Liver (tissue), 9 donors: Measurements from ENCODE around the gene SNCAIP. TPM values are rescaled to one million over a fixed set of nuclear protein-coding genes. Genes with fewer than 3 reads are reported as not detected.

ENCODE experiments used
- DNase-seq: peaks from one replicate; pipeline ENCODE4 v3.0.0-alpha.2; 2017; ENCODE audit warnings: low spot score
- H3K27ac ChIP-seq, 2 donors: one replicate each; pipeline ENCODE4 v1.7.0; 2013; ENCODE audit warnings: inconsistent platforms in 2 of 2, low read length in 2 of 2, control low read depth in 1 of 2, low read depth in 1 of 2, mild to moderate bottlenecking in 1 of 2
- H3K27me3 ChIP-seq, 4 donors: one replicate each; pipeline versions ENCODE4 v1.6.1 to v1.7.0; 2013; ENCODE audit warnings: low read length in 3 of 4, inconsistent platforms in 1 of 4, mild to moderate bottlenecking in 1 of 4, moderate library complexity in 1 of 4; ENCODE audit not compliant: control insufficient read depth in 4 of 4, insufficient read depth in 4 of 4
- H3K36me3 ChIP-seq, 4 donors: one replicate each; pipeline versions ENCODE4 v1.6.1 to v1.7.0; 2013; ENCODE audit warnings: low read length in 3 of 4, mild to moderate bottlenecking in 3 of 4, low read depth in 1 of 4, moderate library complexity in 1 of 4; ENCODE audit not compliant: control insufficient read depth in 4 of 4, insufficient read depth in 3 of 4
- H3K4me1 ChIP-seq, 4 donors: one replicate each; pipeline versions ENCODE4 v1.6.1 to v1.7.0; 2013; ENCODE audit warnings: low read length in 3 of 4, mild to moderate bottlenecking in 3 of 4, moderate library complexity in 1 of 4; ENCODE audit not compliant: control insufficient read depth in 4 of 4, insufficient read depth in 4 of 4
- H3K4me3 ChIP-seq, 3 donors: one replicate each; pipeline versions ENCODE4 v1.6.1 to v1.7.0; 2013; ENCODE audit warnings: low read length in 3 of 3, control low read depth in 1 of 3, low read depth in 1 of 3, mild to moderate bottlenecking in 1 of 3
- H3K9ac ChIP-seq, 2 donors: one replicate each; pipeline ENCODE4 v1.7.0; 2013; ENCODE audit warnings: low read length in 2 of 2, mild to moderate bottlenecking in 2 of 2, moderate library complexity in 2 of 2, control low read depth in 1 of 2, low read depth in 1 of 2
- H3K9me3 ChIP-seq, 4 donors: one replicate each; pipeline versions ENCODE4 v1.6.1 to v1.7.0; 2013; ENCODE audit warnings: low read length in 3 of 4; ENCODE audit not compliant: control insufficient read depth in 4 of 4
- EGR1 ChIP-seq, 2 donors: IDR thresholded peaks; 2 replicates each; pipeline ENCODE4 v1.6.1; 2016 to 2018; ENCODE audit warnings: antibody characterized with exemption in 2 of 2, low read depth in 2 of 2
- FOXA1 ChIP-seq: IDR thresholded peaks from 2 replicates; pipeline ENCODE4 v1.6.1; 2016; ENCODE audit warnings: antibody characterized with exemption
- FOXA2 ChIP-seq: IDR thresholded peaks from 2 replicates; pipeline ENCODE4 v1.6.1; 2016; ENCODE audit warnings: antibody characterized with exemption
- GABPA ChIP-seq, 2 donors: IDR thresholded peaks in 1 of 2; conservative IDR thresholded peaks in 1 of 2; 2 replicates each; pipeline ENCODE4 v1.6.1; 2016; ENCODE audit warnings: antibody characterized with exemption in 2 of 2, mild to moderate bottlenecking in 1 of 2, moderate library complexity in 1 of 2
- HNF4A ChIP-seq, 2 donors: conservative IDR thresholded peaks; 2 replicates each; pipeline ENCODE4 v1.6.1; 2016; ENCODE audit warnings: antibody characterized with exemption in 2 of 2, mild to moderate bottlenecking in 2 of 2
- HNF4G ChIP-seq: IDR thresholded peaks from 2 replicates; pipeline ENCODE4 v1.6.1; 2016; ENCODE audit warnings: antibody characterized with exemption
- JUND ChIP-seq, 2 donors: IDR thresholded peaks; 2 replicates each; pipeline ENCODE4 v1.6.1; 2016; ENCODE audit warnings: antibody characterized with exemption in 2 of 2
- MAX ChIP-seq: IDR thresholded peaks from 2 replicates; pipeline ENCODE4 v1.6.1; 2016; ENCODE audit warnings: antibody characterized with exemption
- NR2F2 ChIP-seq: IDR thresholded peaks from 2 replicates; pipeline ENCODE4 v1.6.1; 2016; ENCODE audit warnings: antibody characterized with exemption
- RAD21 ChIP-seq, 2 donors: IDR thresholded peaks; 2 replicates each; pipeline ENCODE4 v1.6.1; 2016; ENCODE audit warnings: antibody characterized with exemption in 2 of 2, mild to moderate bottlenecking in 2 of 2
- RXRA ChIP-seq, 2 donors: IDR thresholded peaks; 2 replicates each; pipeline ENCODE4 v1.6.1; 2017 to 2018; ENCODE audit warnings: antibody characterized with exemption in 2 of 2, mild to moderate bottlenecking in 1 of 2
- SP1 ChIP-seq: IDR thresholded peaks from 2 replicates; pipeline ENCODE4 v1.6.1; 2018; ENCODE audit warnings: antibody characterized with exemption, mild to moderate bottlenecking
- TAF1 ChIP-seq: conservative IDR thresholded peaks from 2 replicates; pipeline ENCODE4 v1.6.1; 2016; ENCODE audit warnings: antibody characterized with exemption, mild to moderate bottlenecking
- YY1 ChIP-seq: IDR thresholded peaks from 2 replicates; pipeline ENCODE4 v1.6.1; 2016; ENCODE audit warnings: antibody characterized with exemption, mild to moderate bottlenecking
- ZBTB33 ChIP-seq: IDR thresholded peaks from 2 replicates; pipeline ENCODE4 v1.6.1; 2016; ENCODE audit warnings: antibody characterized with exemption
- WGBS: extraction: QIAGEN DNeasy Blood & Tissue Kit; methylation state at CpG from one replicate; pipeline ENCODE4 v1.1.7; 2013; 5-methylcytosine and 5-hydroxymethylcytosine counted together
- polyA plus RNA-seq, 2 donors: library from polyadenylated mRNA; stranded (reverse) in 1 of 2; unstranded in 1 of 2; fragments of 200-250 nt in 1 of 2; fragments of >200 nt in 1 of 2; fragmentation: Nextera tagmentation in 1 of 2; extraction: Ambion mirVana in 1 of 2; gene quantifications; one replicate each; pipeline versions ENCODE4 v1.2.1 to v1.2.3, GENCODE V29; 2013 to 2015
- total RNA-seq, 2 donors: library from RNA; depleted of rRNA; stranded (reverse); fragments of >200 nt; gene quantifications; one replicate each; pipeline ENCODE4 v1.2.3, GENCODE V29; 2014
- TF ChIP-seq, protein P1 (sequence below): IDR thresholded peaks from 2 replicates; pipeline ENCODE4 v1.6.1; 2016; ENCODE audit warnings: antibody characterized with exemption, mild to moderate bottlenecking
- TF ChIP-seq, protein P2 (sequence below): fragments of 150-350 bp; IDR thresholded peaks from 2 replicates; pipeline ENCODE4 v1.5.1; 2017; ENCODE audit warnings: improper control_type of control experiment, low read depth, low read length; ENCODE audit not compliant: missing input control
- TF ChIP-seq, protein P3 (sequence below): IDR thresholded peaks from 2 replicates; pipeline ENCODE4 v1.6.1; 2016; ENCODE audit warnings: antibody characterized with exemption
- donor health status: healthy.
- donor health status: healthy.
- donor health status: healthy.
- donor health status: healthy.
- donor health status: healthy.

SNCAIP gene
- total and polyA plus RNA-seq, 4 donors: 0.17 to 2.1 (median 0.74) TPM

- Histone ChIP-seq H3K4me1 (no peaks in the 10 kb centered on the region), H3K27ac (no peak overlapping the region), H3K9me3 (no peaks in the 10 kb centered on the region), H3K27me3 (no peaks in the 10 kb centered on the region), H3K36me3 (no peaks in the 10 kb centered on the region), H3K9ac (no peak overlapping the region), H3K4me3 (no peak overlapping the region)
- TF ChIP-seq ZBTB33: no peak
- TF ChIP-seq NR2F2: no peak
- TF ChIP-seq MAX: no peak
- no peak for TF ChIP-seq HNF4G
- TF ChIP-seq GABPA (IDR thresholded peaks at IDR 0.05 in 1 of 2, conservative IDR thresholded peaks at IDR 0.05 in 1 of 2): no peak
- no peak for DNase-seq
- WGBS: 78% methylated on average over 5 of the region's 5 CpGs
These were observed 72.8 kb downstream of the SNCAIP start for GRCh38 chr5:122384739-122385235.

DNA sequence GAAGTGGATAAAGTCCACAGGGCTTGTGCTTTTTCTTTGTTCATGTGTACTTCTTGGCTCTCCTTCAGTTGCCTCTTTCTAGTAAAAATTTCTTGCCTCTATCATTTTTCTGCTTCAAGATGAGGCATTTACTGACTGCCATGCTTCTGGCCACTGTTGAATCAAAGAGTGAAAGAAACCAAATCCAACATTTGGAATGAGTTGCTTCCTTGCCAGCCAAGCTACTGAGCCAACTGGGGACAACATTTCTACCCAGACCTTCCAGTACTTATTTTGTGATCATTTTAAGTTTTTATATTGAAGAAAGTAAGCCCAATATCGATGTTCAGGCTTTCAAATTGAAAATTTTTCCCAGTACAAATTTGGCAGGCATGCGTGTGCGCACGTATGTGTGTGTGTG, 73.2 kb downstream of the SNCAIP start:
- 90% methylated on average over 4 of the region's 4 CpGs for WGBS
- Histone ChIP-seq H3K9ac (no peak overlapping the region), H3K36me3 (no peaks in the 10 kb centered on the region), H3K4me3 (no peak overlapping the region), H3K27ac (no peak overlapping the region), H3K4me1 (no peaks in the 10 kb centered on the region), H3K9me3 (no peaks in the 10 kb centered on the region), H3K27me3 (no peaks in the 10 kb centered on the region)
- DNase-seq: no peak
- TF ChIP-seq, protein P1, sequence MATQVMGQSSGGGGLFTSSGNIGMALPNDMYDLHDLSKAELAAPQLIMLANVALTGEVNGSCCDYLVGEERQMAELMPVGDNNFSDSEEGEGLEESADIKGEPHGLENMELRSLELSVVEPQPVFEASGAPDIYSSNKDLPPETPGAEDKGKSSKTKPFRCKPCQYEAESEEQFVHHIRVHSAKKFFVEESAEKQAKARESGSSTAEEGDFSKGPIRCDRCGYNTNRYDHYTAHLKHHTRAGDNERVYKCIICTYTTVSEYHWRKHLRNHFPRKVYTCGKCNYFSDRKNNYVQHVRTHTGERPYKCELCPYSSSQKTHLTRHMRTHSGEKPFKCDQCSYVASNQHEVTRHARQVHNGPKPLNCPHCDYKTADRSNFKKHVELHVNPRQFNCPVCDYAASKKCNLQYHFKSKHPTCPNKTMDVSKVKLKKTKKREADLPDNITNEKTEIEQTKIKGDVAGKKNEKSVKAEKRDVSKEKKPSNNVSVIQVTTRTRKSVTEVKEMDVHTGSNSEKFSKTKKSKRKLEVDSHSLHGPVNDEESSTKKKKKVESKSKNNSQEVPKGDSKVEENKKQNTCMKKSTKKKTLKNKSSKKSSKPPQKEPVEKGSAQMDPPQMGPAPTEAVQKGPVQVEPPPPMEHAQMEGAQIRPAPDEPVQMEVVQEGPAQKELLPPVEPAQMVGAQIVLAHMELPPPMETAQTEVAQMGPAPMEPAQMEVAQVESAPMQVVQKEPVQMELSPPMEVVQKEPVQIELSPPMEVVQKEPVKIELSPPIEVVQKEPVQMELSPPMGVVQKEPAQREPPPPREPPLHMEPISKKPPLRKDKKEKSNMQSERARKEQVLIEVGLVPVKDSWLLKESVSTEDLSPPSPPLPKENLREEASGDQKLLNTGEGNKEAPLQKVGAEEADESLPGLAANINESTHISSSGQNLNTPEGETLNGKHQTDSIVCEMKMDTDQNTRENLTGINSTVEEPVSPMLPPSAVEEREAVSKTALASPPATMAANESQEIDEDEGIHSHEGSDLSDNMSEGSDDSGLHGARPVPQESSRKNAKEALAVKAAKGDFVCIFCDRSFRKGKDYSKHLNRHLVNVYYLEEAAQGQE: no peak
- TF ChIP-seq HNF4G (no peak), NR2F2 (no peak), RAD21 (IDR thresholded peaks at IDR 0.05) (no peak), YY1 (no peak), FOXA1 (no peak), JUND (IDR thresholded peaks at IDR 0.05) (no peak), FOXA2 (no peak), GABPA (IDR thresholded peaks at IDR 0.05 in 1 of 2, conservative IDR thresholded peaks at IDR 0.05 in 1 of 2) (no peak), RXRA (IDR thresholded peaks at IDR 0.05) (no peak), SP1 (no peak), ZBTB33 (no peak), EGR1 (IDR thresholded peaks at IDR 0.05; ENCODE audit: low read depth in 2 of 2) (no peak), MAX (no peak), HNF4A (conservative IDR thresholded peaks at IDR 0.05) (no peak), TAF1 (no peak)
- TF ChIP-seq, protein P2, sequence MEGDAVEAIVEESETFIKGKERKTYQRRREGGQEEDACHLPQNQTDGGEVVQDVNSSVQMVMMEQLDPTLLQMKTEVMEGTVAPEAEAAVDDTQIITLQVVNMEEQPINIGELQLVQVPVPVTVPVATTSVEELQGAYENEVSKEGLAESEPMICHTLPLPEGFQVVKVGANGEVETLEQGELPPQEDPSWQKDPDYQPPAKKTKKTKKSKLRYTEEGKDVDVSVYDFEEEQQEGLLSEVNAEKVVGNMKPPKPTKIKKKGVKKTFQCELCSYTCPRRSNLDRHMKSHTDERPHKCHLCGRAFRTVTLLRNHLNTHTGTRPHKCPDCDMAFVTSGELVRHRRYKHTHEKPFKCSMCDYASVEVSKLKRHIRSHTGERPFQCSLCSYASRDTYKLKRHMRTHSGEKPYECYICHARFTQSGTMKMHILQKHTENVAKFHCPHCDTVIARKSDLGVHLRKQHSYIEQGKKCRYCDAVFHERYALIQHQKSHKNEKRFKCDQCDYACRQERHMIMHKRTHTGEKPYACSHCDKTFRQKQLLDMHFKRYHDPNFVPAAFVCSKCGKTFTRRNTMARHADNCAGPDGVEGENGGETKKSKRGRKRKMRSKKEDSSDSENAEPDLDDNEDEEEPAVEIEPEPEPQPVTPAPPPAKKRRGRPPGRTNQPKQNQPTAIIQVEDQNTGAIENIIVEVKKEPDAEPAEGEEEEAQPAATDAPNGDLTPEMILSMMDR: no peak
- TF ChIP-seq, protein P3, sequence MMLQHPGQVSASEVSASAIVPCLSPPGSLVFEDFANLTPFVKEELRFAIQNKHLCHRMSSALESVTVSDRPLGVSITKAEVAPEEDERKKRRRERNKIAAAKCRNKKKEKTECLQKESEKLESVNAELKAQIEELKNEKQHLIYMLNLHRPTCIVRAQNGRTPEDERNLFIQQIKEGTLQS: no peak
